GM19099 (cell line): ENCODE data around the gene PELI2.

Experiments
- POLR2A ChIP-seq: IDR thresholded peaks from 3 replicates; pipeline ENCODE4 v1.6.1; 2011; ENCODE audit warnings: low read depth; ENCODE audit not compliant: insufficient read length; ENCODE audit errors: extremely low read depth

Gene PELI2

GRCh38 chr14:56108057-56108456, 10.2 kb upstream of the PELI2 start:
- no peak for TF ChIP-seq POLR2A

GRCh38 chr14:56112781-56113180, 5.4 kb upstream of the PELI2 start:
- no peak for TF ChIP-seq POLR2A

GRCh38 chr14:56115334-56115870, 2.8 kb upstream of the PELI2 start:
- TF ChIP-seq POLR2A = no peak

GRCh38 chr14:56115976-56116893, 2.0 kb upstream of the PELI2 start:
- TF ChIP-seq POLR2A = no peak

- no peak for TF ChIP-seq POLR2A
These were observed 485 bp downstream of the PELI2 start for GRCh38 chr14:56118611-56119181.

- TF ChIP-seq POLR2A = no peak
These were observed 1.2 kb downstream of the PELI2 start for GRCh38 chr14:56119201-56119981.

GRCh38 chr14:56120091-56120691, 2.0 kb downstream of the PELI2 start:
- no peak for TF ChIP-seq POLR2A

GRCh38 chr14:56121816-56122215, 3.6 kb downstream of the PELI2 start:
- no peak for TF ChIP-seq POLR2A

GRCh38 chr14:56122301-56122700, 4.1 kb downstream of the PELI2 start:
- no peak for TF ChIP-seq POLR2A

- no peak for TF ChIP-seq POLR2A
These were observed 6.1 kb downstream of the PELI2 start for GRCh38 chr14:56124327-56124726.

GRCh38 chr14:56125772-56126636, 7.8 kb downstream of the PELI2 start:
- TF ChIP-seq POLR2A = no peak

GRCh38 chr14:56126637-56126913, 8.4 kb downstream of the PELI2 start:
- TF ChIP-seq POLR2A = no peak

- TF ChIP-seq POLR2A = no peak
These were observed 8.9 kb downstream of the PELI2 start for GRCh38 chr14:56127156-56127555.

GRCh38 chr14:56129092-56129491, 10.9 kb downstream of the PELI2 start:
- no peak for TF ChIP-seq POLR2A

GRCh38 chr14:56129933-56130332, 11.7 kb downstream of the PELI2 start:
- no peak for TF ChIP-seq POLR2A
